GM18508 (cell line): ENCODE data around the gene TMEM106C.

Source experiments
- ATAC-seq: cut with Tn5 transposase; IDR thresholded peaks from one replicate; pipeline ENCODE4 v1.9.1; 2021; ENCODE audit warnings: moderate number of reproducible peaks; ENCODE audit not compliant: insufficient read depth, unreplicated experiment

Gene TMEM106C

DNA sequence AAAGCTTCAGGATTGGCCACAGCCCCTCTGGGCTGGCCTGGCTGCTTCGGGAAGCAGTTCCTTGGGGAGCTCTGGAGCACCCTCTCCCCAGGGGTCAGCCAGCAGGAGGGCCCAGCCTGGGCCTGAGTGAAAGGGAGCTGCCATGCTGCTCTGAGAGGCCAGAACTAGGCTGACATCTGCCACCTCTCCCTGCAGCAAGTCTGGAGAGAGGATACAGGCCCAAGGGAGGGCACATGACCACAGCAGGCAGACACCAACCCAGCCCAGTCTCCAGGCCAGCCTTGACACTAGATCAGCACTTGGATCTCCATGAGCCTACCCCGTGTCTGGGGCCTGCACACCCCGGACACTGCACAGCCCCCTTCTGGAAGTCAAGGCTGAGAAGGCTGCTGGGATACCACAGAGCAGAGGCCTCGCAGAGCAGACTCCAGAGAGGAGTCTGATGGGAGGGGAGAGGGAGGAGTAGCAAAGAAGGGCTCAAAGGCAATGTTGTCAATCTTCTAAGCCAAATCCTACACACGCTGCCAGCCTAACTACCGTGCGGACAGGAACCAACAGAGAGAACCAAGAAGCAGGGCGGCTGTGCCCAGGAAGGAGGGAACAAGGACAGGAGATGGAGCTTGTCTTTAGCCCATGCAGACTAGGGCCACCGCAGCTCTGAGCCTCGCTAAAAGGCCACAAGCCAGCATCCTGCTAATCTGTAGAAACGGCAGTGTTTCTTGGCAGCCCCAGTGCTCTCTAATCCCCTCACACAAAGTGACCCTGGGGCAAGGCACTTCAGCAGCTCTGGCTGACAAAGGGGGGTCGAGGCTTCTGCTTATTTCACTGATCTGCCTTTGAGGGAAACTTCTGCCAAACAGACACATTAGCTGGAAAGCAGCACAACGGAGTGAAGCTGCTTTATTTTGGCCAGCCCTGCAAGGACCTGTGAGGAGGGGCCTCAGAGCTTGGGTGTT lies 28.0 kb downstream of the TMEM106C start:
- no peak for ATAC-seq

DNA sequence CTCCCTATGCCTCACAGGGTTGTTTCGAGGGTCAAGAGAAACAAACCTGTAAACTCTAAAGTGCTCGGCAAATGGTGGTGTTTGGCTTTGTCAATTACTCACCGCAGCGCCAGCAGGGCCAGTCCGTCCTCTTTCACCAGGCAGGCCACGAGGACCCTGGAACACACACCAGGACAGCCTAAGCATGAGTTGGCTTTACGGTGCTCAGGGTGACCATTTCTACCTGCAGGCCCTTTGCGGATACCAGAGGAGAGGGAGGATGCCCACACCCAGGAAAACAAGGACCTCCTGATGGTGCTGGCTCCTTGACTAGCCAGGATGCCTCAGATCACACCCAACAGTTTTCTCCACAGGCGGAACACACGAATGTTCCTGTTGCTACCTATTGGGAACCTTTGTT lies 29.4 kb downstream of the TMEM106C start:
- no peak for ATAC-seq

DNA sequence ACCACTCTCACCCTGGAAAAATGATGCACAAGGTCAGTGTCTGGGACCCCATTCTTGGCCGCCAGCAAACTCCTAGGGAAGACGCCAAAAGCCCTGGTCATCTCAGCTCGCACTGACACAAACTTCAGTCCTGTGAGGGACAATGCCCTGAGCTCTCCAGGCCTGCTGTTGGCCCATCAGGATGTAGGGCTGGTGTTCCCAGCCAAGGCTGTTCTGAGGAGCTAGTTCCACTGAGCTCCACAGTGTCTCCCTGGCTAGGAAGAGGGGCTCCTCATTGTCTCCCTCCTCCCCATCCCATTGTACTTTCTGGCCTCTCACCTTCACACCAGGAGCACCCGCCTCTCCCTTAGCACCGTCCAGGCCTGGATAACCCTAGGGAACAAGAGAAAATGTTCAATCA lies 30.1 kb downstream of the TMEM106C start:
- no peak for ATAC-seq

GRCh38 chr12:47995981-47996401 lies 32.6 kb downstream of the TMEM106C start:
- no peak for ATAC-seq

DNA sequence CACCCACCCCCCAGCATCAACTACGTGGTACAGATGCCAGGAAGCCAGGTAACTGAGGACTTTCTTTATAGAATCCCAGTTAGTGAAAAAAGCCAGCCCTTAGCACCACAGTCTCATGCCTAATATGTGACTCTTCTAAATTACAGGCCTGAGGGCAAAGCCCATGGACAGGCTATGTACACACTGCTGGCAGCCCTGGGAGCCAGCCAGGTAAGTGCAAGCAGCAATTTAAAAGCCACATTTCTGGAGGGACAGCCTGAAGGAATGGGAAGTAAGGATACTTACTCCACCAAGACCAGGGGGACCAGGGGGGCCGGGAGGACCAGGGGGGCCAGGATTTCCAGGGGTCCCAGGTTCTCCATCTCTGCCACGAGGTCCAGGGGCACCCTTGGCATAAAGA lies 33.9 kb downstream of the TMEM106C start:
- ATAC-seq = no peak

- ATAC-seq = no peak
Measured at GRCh38 chr12:47999816-48000215, 36.4 kb downstream of the TMEM106C start.

- no peak for ATAC-seq
Measured at GRCh38 chr12:48000878-48001504, 37.6 kb downstream of the TMEM106C start.

DNA sequence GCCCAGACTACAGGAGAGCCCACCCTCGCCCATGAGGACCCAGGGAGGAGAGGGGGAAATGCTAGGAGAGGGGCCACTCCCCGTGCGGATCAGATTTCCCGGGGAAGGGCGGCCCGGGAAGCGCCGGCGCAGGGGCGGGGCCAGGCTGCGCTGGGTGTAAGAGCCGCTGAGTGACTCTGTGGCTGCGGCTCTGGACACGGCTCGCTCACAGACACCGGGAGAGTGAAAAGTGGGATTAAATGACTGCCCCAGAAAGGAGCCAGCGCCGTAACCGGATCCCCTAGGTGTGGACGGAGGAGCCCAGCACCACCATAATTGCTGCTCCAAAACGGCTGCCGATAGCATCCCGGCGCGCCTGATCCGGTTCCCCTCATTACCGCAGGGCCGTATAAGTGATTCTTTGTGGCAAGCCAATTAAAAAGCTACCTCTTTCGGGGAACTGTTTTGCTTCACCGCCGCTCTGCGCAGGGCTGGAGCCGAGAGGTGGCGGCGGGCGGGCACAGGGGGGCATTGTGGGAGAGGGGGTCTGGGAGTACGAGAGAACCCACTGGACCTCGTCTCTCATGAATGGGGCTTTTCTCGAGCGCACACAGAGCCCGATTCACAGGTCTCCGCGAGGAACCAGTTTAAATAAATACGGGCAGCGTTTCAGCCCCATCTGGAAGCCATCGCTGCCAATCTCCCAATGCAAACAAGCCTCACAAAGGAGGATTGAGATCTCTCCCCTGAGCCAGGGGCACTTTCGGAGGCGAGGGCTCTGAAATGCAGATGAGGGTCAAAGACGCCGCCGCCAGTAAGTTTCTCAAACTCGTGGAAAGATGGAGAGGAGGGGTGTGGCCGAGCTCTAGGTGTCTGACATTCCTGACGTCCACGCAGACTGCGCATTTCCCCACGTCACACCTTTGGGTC lies 38.4 kb downstream of the TMEM106C start:
- ATAC-seq = no peak

- no peak for ATAC-seq
Measured at GRCh38 chr12:48002414-48002730, 39.0 kb downstream of the TMEM106C start.

DNA sequence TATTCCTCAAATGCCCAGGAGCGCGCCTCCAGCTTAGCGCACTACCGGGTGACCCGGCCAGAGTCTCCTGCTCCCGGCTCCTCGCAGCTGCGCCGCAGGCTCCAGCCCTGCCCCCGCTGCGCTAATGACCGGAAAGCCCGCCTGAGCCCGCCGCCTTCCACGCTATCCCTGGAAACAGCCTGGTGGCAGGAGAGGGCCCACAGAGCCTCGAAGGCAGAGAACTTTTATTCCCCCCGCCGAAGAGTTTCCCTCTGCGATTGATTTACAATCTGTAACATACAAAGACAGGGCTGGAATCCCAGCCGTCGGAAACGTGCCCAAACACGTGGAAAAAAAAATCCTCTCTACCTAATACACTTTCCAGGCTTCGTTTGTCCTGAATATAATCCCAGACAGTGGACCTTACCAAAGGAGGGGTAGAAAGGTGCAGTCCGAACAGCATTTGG lies 39.4 kb downstream of the TMEM106C start:
- no peak for ATAC-seq

GRCh38 chr12:48003226-48004052 lies 40.0 kb downstream of the TMEM106C start:
- ATAC-seq = no peak

GRCh38 chr12:48004053-48004941 lies 40.9 kb downstream of the TMEM106C start, which contains the start of gene COL2A1:
Gene COL2A1, minus strand, starts transcription at chr12:48004476. Its CDS starts 155 bp downstream, at chr12:48004321.
- no peak for ATAC-seq

GRCh38 chr12:48005001-48005749 lies 41.8 kb downstream of the TMEM106C start:
- no peak for ATAC-seq

- no peak for ATAC-seq
Measured at GRCh38 chr12:48005750-48006021, 42.3 kb downstream of the TMEM106C start.

- no peak for ATAC-seq
Measured at GRCh38 chr12:48007206-48007605, 43.8 kb downstream of the TMEM106C start.

- no peak for ATAC-seq
Measured at GRCh38 chr12:48008349-48008748, 45.0 kb downstream of the TMEM106C start.

GRCh38 chr12:48008950-48009349 lies 45.6 kb downstream of the TMEM106C start:
- ATAC-seq = no peak

- no peak for ATAC-seq
Measured at GRCh38 chr12:48009471-48009870, 46.1 kb downstream of the TMEM106C start.
